Astrocyte of the cerebellum (primary cell): ENCODE results near the gene RECK.

Experiments
- DNase-seq: peaks from one replicate; pipeline ENCODE4 v3.0.0-alpha.2; 2011; ENCODE audit warnings: low read depth
- H3K4me3 ChIP-seq: 2 replicates; pipeline ENCODE4 v1.5.1; 2011; ENCODE audit warnings: mild to moderate bottlenecking, low read depth, low read length, moderate library complexity
- CTCF ChIP-seq: IDR thresholded peaks from 2 replicates; pipeline ENCODE4 v1.5.1; 2012; ENCODE audit warnings: low read length, low read depth, moderate library complexity, mild to moderate bottlenecking; ENCODE audit errors: missing control alignments
- in situ Hi-C: cut with HindIII; loops from 2 replicates; pipeline ENCODE4 v1.10.0; 2017; ENCODE audit warnings: low sequenced_read_pairs

The RECK gene

GRCh38 chr9:36144309-36145232 lies 107.9 kb downstream of the RECK start:
- in situ Hi-C loops: no loop called here
- no peak overlapping the region for H3K4me3 ChIP-seq
- DNase-seq: no peak
- TF ChIP-seq CTCF: no peak

- in situ Hi-C loops: no loop called here
- DNase-seq: no peak
- TF ChIP-seq CTCF: no peak
- no peak overlapping the region for H3K4me3 ChIP-seq
Measured at GRCh38 chr9:36145970-36146369, 109.3 kb downstream of the RECK start.

DNA sequence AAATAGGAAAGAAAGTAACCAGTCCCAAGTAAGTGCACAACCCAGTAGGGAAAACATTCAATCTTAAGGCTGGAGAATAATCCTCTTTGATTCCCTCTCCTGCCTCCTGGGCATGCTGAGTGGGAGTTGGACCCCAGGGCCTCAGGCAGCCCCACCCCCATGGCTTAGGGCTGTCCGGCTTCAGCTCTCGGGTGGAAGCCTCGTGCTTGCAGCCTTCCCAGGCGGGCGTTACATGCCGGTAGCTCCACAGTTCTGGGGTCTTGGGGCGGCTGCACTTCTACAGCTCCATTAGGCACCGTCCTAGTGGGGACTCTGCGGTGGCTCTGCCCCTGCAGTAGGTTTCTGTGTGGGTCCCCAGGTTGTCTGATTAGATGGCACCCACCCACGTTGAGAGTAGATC lies 109.9 kb downstream of the RECK start:
- no peak overlapping the region for H3K4me3 ChIP-seq
- in situ Hi-C loops: no loop called here
- TF ChIP-seq CTCF: no peak
- no peak for DNase-seq

DNA sequence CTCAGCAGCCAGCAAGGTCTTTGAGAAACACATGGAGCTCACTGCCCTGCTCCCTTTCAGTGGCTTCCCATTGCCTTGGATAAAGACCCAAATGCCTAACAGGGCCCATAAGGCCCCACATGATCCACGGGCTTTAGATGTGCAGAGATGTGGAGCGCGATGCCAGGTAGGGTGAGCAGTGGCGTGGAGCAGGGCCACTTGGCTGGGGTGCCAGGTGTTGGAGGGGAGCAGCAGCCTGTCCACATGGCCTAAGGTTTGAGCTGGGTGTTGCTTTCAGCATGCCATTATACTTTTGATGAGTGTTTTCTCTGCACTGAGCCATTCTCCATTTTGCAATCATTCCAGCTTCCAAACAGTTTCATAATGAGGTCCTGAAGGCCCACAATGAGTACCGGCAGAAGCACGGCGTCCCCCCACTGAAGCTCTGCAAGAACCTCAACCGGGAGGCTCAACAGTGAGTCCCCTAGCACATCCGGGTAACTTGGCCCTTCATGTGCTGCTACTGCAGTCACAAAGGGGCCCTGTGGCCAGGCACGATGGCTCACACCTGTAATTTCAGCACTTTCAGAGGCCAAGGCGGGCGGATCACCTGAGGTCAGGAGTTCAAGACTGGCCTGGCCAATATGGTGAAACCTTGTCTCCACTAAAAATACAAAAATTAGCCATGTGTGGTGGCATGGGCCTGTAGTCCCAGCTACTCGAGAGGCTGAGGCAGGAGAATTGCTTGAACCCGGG lies 110.9 kb downstream of the RECK start:
- no peak for DNase-seq
- in situ Hi-C loops: no loop called here
- H3K4me3 ChIP-seq: no peak overlapping the region
- no peak for TF ChIP-seq CTCF

DNA sequence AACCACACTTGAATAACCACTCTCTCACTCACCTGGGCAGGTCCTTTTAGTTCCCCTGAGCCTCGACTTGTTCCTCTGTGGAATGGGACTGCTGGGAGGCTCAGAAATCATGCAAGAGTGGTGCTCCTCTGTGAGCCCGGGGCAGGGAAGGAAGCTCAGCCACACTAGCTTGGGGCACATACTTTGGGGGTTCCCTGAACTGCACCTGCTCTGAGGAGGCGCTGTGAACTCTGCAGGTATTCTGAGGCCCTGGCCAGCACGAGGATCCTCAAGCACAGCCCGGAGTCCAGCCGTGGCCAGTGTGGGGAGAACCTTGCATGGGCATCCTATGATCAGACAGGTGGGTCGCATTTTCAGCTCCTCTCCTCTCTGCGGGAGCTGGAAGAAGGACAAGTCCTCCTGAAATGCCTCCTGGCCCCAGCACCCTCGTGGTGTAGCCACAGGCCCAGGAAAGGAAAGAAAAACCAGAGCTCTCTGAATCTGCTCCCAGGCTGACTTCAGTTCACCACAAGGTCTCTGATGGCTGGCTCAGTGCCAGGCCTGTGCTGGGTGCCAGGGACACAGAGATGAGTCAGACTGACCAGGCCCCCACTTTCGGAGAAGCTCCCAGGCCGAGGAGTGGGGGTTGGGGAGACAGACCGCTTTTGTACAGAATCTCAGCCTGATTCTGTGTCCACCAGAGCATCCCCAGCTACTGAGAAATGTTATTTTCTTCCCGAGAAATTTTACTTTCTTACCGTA lies 111.8 kb downstream of the RECK start:
- no peak for TF ChIP-seq CTCF
- no peak overlapping the region for H3K4me3 ChIP-seq
- in situ Hi-C loops: no loop called here
- DNase-seq: peak; percentile 97

- no peak overlapping the region for H3K4me3 ChIP-seq
- TF ChIP-seq CTCF: no peak
- DNase-seq: peak; percentile 75
- in situ Hi-C loops: no loop called here
Measured at GRCh38 chr9:36149197-36149596, 112.5 kb downstream of the RECK start.
